HAP-1 (cell line): ENCODE data around the gene CABP5.
"Not testable (repeated sequence)": the region's sequence is repeated elsewhere in the genome, so short reads cannot be mapped to it uniquely, and the experiment has no call there.

ENCODE experiments used
- DNase-seq, 2 experiments: peaks; one replicate each; pipeline ENCODE4 v3.0.0-alpha.2; 2016 to 2020; ENCODE audit warnings: low spot score in 2 of 2
- H3K27me3 ChIP-seq: fragments of 250-450 bp; sonication (Bioruptor Pico); 2 replicates; pipeline ENCODE4 v1.5.1; 2020; ENCODE audit warnings: low read depth, mild to moderate bottlenecking, moderate library complexity
- H3K36me3 ChIP-seq: fragments of 250-450 bp; sonication (Bioruptor Pico); replicated peaks from 2 replicates; pipeline ENCODE4 v1.5.1; 2020; ENCODE audit warnings: mild to moderate bottlenecking
- H3K4me1 ChIP-seq: fragments of 250-450 bp; sonication (Bioruptor Pico); 2 replicates; pipeline ENCODE4 v1.5.1; 2020; ENCODE audit warnings: mild to moderate bottlenecking
- H3K4me3 ChIP-seq: fragments of 250-450 bp; sonication (Bioruptor Pico); 2 replicates; pipeline ENCODE4 v1.5.1; 2020; ENCODE audit warnings: mild to moderate bottlenecking, moderate library complexity
- H3K9me3 ChIP-seq: fragments of 250-450 bp; sonication (Bioruptor Pico); 2 replicates; pipeline ENCODE4 v1.5.1; 2020; ENCODE audit warnings: mild to moderate bottlenecking, moderate library complexity
- in situ Hi-C: fragments of 300-500 bp; cut with MboI; formaldehyde crosslinking; loops from 3 replicates; pipeline ENCODE4 v1.14.3; 2020; ENCODE audit warnings: low sequenced_read_pairs, inconsistent platforms, mixed read lengths

CABP5 gene

DNA sequence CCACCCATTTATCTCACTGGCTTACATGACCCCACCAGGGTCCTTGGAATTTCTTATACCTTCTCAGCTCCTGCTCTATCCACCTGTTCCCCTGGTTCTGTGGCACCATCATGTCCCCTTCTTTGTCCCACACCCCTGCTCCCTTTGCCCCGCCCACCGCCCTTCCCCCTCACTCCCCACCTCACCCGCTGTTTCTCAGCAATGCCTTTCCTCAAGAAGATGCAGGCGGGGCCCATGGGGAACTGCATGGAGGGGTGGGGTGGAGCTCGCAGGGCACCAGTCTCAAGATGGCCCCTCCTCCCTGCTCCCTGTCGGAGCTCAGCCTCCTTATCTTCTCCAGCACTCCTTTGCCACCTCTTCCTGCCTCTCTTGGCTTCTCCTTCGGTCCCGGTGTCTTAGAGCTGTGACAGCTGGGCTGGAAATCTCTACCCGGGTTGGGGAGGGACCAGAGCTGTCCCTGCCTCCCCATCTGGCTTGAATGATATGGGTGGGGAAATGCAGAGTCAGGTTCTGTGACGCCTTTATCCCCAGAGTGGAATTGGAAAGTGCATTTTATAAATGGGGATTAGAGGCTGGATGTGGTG is at the start of gene CABP5:
Gene CABP5, minus strand, starts transcription at position 405 of the 584 bp plus-strand sequence. Its CDS starts 157 bp downstream, at position 248.
- in situ Hi-C loops, result no loop called here
- DNase-seq, result no peak

DNA sequence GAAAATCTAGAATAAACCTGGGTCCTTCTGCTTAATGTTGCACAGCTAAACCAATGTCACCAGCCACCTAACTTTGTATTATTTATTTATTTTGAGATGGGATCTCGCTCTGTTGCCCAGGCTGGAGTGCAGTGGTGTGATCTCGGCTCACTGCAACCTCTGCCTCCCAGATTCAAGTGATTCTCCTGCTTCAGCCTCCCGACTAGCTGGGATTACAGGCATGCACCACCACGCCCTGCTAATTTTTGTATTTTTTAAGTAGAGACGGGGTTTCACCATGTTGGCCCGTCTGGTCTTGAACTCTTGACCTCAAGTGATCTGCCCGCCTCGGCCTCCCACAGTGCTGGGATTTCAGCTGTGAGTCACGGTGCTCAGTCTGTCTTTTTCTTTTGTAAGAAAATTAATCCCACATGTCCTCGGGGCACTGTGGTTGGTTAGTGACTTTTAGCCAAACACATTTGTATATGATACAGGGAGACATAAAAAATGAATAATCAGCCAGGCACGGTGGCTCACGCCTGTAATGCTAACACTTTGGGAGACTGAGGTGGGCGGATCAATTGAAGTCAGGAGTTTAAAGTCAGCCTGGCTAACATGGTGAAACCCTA is 47.3 kb upstream of the CABP5 start:
- H3K4me3 ChIP-seq, H3K36me3 ChIP-seq, H3K9me3 ChIP-seq, H3K4me1 ChIP-seq, in situ Hi-C loops, H3K27me3 ChIP-seq: not testable (repeated sequence)
- peak in 1 of 2 experiments; percentile 27 for DNase-seq

More for the DNA sequence above, at the start of gene CABP5:
- Histone ChIP-seq H3K27me3 (no peaks in the 10 kb centered on the region), H3K4me1 (no peaks in the 10 kb centered on the region), H3K4me3 (no peak within 1 kb of the TSS), H3K9me3 (no peaks in the 10 kb centered on the region), H3K36me3 (no peaks in the 10 kb centered on the region)

DNA sequence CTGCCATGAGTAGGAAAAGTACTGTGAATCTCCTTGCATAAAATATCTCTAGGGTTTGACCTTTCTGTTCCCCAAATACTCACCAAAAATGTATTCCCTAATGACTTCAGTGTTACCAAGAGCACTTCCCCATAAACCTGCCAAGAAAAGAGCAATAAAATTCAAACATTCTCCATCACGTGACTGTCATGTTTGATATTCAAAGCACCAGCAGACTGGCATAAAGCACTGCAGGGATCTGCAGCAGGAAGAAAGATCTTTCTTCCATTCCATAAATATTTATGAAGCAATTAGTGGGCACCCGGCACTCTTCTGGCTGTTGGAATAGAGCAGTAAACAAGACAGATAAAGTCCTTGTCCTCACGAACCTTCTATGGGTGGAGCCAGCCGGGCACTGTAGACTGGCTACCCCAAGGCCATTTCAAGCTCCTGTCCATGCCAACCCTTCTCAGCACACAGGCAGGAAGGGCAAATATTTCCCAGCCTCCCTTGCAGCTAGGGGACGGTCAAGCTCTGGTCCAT is 46.5 kb upstream of the CABP5 start:
- no peaks in the 10 kb centered on the region for H3K36me3 ChIP-seq
- no peak overlapping the region for H3K4me3 ChIP-seq
- no peaks in the 10 kb centered on the region for H3K4me1 ChIP-seq
- no peaks in the 10 kb centered on the region for H3K27me3 ChIP-seq
- in situ Hi-C loops, result no loop called here
- H3K9me3 ChIP-seq, result no peaks in the 10 kb centered on the region
- no peak for DNase-seq

DNA sequence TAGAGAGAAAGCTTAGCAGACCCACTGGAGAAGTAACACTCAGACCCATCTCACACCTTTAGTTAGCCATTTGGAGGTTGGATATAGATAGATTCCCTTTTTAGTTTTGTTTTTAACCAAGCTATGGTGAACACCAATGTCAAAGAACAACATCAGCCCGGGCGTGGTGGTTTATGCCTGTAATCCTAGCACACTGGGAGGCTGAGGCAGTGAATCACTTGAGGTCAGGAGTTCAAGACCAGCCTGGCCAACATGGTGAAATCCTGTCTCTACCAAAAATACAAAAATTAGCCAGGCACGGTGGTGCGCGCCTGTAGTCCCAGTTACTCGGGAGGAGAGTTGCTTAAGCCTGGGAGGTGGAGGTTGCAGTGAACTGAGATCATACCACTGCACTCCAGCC is 45.1 kb upstream of the CABP5 start:
- H3K4me3 ChIP-seq, H3K9me3 ChIP-seq, H3K36me3 ChIP-seq, H3K27me3 ChIP-seq, DNase-seq, H3K4me1 ChIP-seq, in situ Hi-C loops: not testable (repeated sequence)

DNA sequence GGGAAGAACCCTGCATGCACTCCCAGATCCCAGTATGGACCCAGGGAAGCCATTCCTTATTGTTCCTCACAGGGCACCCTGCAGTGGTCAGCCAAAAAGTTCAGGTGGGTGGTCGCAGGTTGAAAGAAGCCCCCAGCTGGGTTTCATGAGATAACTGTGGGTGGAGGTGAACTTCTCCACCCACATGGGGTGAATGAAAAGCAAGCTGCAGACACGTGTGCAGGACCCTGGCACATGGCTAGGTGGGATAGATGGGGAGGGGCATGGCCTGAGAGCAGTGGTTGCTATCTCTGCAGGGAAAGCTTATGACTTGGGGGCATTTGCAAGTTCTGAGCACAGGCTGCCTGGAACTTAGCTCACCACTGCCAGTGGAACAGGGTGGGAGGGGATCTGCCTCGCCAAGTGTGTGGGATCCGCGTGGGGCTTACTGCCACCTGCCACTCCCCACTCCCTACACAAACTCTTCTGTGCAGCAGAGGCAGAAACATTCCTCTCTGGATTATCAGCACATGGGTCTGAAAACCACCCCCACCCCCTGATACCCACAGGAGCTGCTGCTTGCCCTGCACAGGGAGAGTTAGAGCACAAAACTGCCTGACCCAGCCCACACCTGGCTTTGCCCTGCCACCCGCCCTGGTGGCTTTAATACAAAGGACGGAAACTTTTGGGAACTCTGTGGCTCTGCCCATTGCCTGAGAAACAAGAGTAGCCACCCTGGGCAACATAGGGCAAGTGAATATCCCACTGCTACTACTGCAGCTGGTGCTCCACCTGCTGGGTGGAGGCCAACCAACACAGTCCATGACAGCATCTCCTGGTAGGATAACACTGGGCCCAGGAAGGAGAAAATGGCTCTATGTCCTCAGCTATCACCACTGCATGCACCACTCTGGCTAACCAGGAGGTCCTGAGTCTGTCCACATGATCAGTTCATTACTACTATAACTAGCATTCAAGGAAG is 42.3 kb upstream of the CABP5 start:
- Histone ChIP-seq H3K27me3 (no peaks in the 10 kb centered on the region), H3K4me3 (no peak overlapping the region), H3K36me3 (no peaks in the 10 kb centered on the region), H3K9me3 (no peaks in the 10 kb centered on the region), H3K4me1 (no peaks in the 10 kb centered on the region)
- in situ Hi-C loops, result no loop called here
- peak in 1 of 2 experiments; percentile 23 for DNase-seq

DNA sequence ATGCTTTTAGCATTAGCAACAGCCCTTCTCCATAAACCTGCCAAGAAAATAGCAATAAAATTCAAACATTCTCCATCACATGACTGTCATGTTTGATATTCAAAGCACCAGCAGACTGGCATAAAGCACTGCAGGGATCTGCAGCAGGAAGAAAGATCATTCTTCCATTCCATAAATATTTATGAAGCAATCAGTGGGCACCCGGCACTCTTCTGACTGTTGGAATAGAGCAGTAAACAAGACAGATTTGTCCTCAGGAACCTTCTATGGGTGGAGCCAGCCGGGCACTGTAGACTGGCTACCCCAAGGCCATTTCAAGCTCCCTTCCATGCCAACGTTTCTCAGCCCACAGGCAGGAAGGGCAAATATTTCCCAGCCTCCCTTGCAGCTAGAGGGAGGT is 41.2 kb upstream of the CABP5 start:
- H3K4me1 ChIP-seq, result no peaks in the 10 kb centered on the region
- no peaks in the 10 kb centered on the region for H3K27me3 ChIP-seq
- H3K4me3 ChIP-seq, result no peak overlapping the region
- no peak for DNase-seq
- in situ Hi-C loops, result no loop called here
- H3K9me3 ChIP-seq, result no peaks in the 10 kb centered on the region
- H3K36me3 ChIP-seq, result no peaks in the 10 kb centered on the region

DNA sequence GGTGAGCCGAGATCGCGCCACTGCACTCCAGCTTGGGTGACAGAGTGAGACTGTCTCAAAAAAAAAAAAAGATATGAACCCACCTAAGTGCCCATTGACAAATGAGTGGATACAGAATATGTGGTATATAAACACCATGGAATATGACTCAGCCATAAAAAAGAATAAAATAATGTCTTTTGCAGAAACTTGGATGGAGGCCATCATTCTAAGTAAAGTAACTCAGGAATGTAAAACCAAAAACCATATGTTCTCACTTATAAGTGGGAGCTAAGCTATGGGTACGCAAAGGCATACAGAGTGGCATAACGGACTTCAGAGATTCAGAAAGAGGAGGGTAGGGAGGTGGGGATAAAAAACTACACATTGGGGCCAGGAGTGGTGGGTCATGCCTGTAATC is 37.2 kb upstream of the CABP5 start:
- Histone ChIP-seq H3K4me3 (no peak overlapping the region), H3K27me3 (0 out of 2 replicates have a peak, but pooled peaks cover 2% of the 10 kb centered on the region), H3K9me3 (no peaks in the 10 kb centered on the region), H3K4me1 (no peaks in the 10 kb centered on the region), H3K36me3 (no peaks in the 10 kb centered on the region)
- DNase-seq, result no peak
- in situ Hi-C loops, result no loop called here

DNA sequence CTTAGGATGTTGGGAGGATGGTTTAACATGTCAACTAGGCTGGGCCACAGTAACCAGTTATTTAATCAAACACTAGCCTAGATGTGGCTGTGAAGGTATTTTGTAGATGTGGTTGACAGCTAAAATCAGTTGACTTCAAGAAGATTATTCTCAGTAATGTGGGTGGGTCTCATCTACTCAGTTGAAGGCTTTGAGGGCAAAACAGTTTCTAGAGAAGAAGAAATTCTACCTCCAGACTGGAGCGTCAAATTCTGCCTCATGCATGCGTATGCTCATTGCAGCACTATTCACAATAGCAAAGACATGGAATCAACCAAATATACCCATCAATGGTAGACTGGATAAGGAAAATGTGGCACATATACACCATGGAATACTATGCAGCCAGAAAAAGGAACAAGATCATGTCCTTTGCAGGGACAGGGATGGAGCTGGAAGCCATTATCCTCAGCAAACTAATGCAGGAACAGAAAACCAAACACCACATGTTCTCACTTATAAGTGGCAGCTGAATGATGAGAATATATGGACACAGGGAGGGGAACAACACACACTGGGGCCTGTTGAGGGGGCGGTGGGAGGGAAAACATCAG is 26.4 kb upstream of the CABP5 start:
- H3K36me3 ChIP-seq, DNase-seq, H3K9me3 ChIP-seq, H3K27me3 ChIP-seq, H3K4me3 ChIP-seq, H3K4me1 ChIP-seq, in situ Hi-C loops: not testable (repeated sequence)

DNA sequence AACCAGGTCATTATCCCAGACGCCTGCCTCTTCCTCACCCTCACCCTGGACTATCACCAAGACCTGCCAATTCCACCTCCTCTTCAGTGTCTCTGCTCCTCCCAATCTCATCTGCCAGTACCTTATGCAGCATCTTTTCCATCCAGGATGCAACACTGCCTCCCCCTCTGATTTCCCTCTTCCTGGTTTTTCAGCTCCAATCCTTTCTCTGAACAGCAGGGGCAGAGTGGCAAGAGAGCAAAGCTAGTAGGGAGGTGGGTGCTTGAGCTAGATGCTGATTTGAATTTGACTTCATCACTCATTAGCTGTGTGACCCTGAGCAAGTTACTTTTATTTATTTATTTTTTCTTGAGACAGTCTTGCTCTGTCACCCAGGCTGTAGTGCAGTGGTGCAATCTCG is 25.6 kb upstream of the CABP5 start:
- Histone ChIP-seq H3K4me3 (no peak overlapping the region), H3K27me3 (no peaks in the 10 kb centered on the region), H3K4me1 (no peaks in the 10 kb centered on the region), H3K36me3 (no peaks in the 10 kb centered on the region), H3K9me3 (no peaks in the 10 kb centered on the region)
- in situ Hi-C loops, result no loop called here
- DNase-seq, result no peak

DNA sequence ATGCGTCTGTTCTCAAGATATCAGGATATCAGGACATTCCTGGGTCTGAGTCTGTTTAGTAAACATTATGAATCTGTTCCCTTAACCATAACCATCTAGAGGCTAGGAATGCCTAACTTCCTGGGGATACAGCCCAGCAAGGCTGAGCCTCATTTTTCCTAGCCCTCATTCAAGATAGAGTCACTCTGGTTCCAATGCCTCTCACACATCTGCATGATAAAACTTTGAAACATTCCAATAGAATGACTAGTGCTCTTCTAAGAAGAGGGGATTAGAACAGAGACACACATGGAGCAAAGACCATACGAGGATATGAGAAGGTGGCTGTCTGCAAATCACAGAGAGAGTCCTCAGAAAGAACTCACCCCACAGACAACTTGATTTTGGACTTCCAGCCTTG is 20.6 kb upstream of the CABP5 start:
- H3K4me1 ChIP-seq, result no peaks in the 10 kb centered on the region
- DNase-seq, result peak in 1 of 2 experiments; percentile 7
- H3K4me3 ChIP-seq, result no peak overlapping the region
- in situ Hi-C loops, result no loop called here
- H3K27me3 ChIP-seq, result no peaks in the 10 kb centered on the region
- H3K36me3 ChIP-seq, result no peaks in the 10 kb centered on the region
- no peaks in the 10 kb centered on the region for H3K9me3 ChIP-seq

DNA sequence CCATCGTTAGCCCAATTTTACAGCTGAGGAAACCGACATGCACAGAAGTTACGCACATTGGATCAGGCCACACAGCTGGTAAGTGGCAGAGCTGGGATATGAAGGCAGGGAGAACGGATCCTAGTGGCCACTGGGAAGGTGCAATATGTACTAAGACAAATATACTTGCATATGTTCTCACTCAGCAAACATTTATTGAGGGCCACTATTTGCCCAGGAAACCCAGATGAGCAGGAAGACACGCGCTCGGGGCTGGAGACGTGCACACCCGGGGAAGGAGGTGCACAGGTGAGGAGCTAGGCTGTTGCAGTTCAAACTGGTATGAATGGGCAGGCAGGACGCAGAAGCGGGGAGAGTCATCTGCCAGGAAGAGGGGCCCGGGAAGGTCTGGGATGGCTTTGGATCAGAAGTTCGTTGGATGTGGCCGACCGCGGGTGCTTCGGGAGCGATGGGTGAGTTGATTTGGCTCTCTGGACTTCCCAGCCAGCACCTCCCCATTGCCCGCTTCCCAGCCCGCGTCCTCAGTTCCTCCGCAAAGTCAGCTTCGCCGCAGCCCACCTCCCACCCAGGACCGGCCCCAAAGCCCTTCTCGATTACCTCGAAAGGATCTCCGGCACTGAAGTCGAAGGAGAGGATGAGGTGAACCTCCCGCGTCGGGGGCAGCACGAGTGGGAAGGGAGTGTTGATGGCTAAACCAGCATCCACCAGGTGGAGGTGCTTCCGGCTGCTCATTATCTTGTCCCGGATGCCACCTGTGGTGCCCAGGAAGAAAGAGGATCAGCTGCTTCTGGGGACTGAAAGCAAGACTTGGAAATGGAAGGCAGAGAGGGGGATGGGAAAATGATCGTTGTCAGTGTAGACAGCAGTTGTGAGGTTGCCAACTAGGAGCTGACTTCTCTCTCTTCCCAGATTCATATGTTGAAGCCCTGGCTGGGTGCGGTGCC is 17.8 kb upstream of the CABP5 start:
- Histone ChIP-seq H3K4me3 (no peak overlapping the region), H3K4me1 (no peaks in the 10 kb centered on the region), H3K27me3 (no peaks in the 10 kb centered on the region), H3K36me3 (no peaks in the 10 kb centered on the region), H3K9me3 (no peaks in the 10 kb centered on the region)
- in situ Hi-C loops, result no loop called here
- DNase-seq, result no peak

DNA sequence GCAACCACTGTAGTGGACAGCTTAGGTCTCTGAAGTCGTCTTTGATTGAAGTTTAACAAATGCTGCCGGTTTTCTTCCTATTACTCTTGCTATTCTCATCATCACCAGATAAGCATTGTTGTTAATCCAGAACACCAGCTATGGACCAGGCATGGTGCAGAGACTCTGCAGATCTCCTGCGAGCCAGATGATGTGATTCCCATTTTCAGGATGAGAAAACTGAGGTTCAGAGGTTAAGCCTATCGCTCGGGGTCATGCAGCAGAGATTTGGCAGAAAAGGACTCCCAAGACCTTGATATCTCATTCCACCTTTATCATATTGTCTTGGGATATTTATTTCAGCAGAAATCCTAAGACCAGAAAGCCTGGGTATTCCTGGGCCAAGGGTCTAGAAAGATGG is 16.5 kb upstream of the CABP5 start:
- in situ Hi-C loops, result no loop called here
- no peaks in the 10 kb centered on the region for H3K27me3 ChIP-seq
- H3K4me1 ChIP-seq, result no peaks in the 10 kb centered on the region

DNA sequence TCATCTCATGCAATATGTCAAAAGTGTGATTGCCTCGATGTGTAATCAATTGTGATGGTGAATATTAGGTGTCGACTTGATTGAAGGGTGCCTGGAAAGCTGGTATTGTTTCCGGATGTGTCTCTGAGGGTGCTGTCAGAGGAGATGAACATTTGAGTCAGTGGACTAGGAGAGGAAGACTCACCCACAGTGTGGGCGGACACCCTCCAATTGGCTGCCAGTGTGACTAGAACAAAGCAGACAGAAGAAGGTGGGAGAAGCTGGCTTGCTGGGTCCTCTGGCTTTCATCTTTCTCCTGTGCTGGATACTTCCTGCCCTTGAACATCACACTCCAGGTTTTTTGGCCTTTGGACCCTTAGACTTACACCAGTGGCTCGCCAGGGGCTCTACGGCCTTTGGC is 15.5 kb upstream of the CABP5 start:
- Histone ChIP-seq H3K9me3 (no peaks in the 10 kb centered on the region), H3K36me3 (no peaks in the 10 kb centered on the region), H3K27me3 (no peaks in the 10 kb centered on the region), H3K4me3 (no peak overlapping the region), H3K4me1 (no peaks in the 10 kb centered on the region)
- no peak for DNase-seq
- in situ Hi-C loops, result no loop called here

More for the DNA sequence above, 16.5 kb upstream of the CABP5 start:
- no peaks in the 10 kb centered on the region for H3K9me3 ChIP-seq
- H3K4me3 ChIP-seq, result no peak overlapping the region
- no peak for DNase-seq
- no peaks in the 10 kb centered on the region for H3K36me3 ChIP-seq
